Caco-2 (cell line): ENCODE results near the gene TRPT1. TPM values are rescaled to one million over a fixed set of nuclear protein-coding genes. Genes with fewer than 3 reads are reported as not detected.

Experiments
- BruUV-seq: library from RNA; stranded (reverse); fragments of 400-500 nt; replicated peaks from 2 replicates; lab custom pipeline; 2021; lab: Mats Ljungman, UMichigan
- CTCF ChIA-PET: fragments of 300-600 bp; sonication (Branson Sonifier 250); formaldehyde crosslinking; loops from one replicate; lab custom pipeline; 2022; ENCODE audit warnings: antibody characterized with exemption; lab: Charles Lee
- POLR2A ChIA-PET: fragments of 300-600 bp; sonication (Branson Sonifier 250); formaldehyde crosslinking; loops from one replicate; lab custom pipeline; 2022; ENCODE audit warnings: antibody characterized with exemption; lab: Charles Lee
- DNase-seq, 2 experiments: peaks; one replicate each; pipeline versions ENCODE4 v3.0.0 to v3.0.0-alpha.2; 2020 to 2022
- H3K27me3 ChIP-seq: replicated peaks from 2 replicates; pipeline ENCODE4 v1.6.0; 2011; ENCODE audit warnings: low read length; ENCODE audit not compliant: control insufficient read depth, insufficient read depth
- H3K36me3 ChIP-seq: 2 replicates; pipeline ENCODE4 v1.5.1; 2011; ENCODE audit warnings: low read length; ENCODE audit not compliant: control insufficient read depth, insufficient read depth
- H3K4me1 ChIP-seq: fragments of 250-450 bp; sonication (Bioruptor Pico); 2 replicates; pipeline ENCODE4 v1.5.1; 2020; ENCODE audit warnings: mild to moderate bottlenecking
- H3K4me3 ChIP-seq: 2 replicates; pipeline ENCODE4 v1.5.1; 2011; ENCODE audit warnings: low read depth, mild to moderate bottlenecking, control low read depth, low read length
- H3K9me3 ChIP-seq: fragments of 250-450 bp; sonication (Bioruptor Pico); 2 replicates; pipeline ENCODE4 v1.5.1; 2020; ENCODE audit warnings: mild to moderate bottlenecking, moderate library complexity
- H3K27ac Mint-ChIP-seq: one replicate; pipeline ENCODE4 v1.8.0; 2022; ENCODE audit warnings: mixed read lengths; ENCODE audit not compliant: unreplicated experiment
- H3K27me3 Mint-ChIP-seq: one replicate; pipeline ENCODE4 v1.8.0; 2022; ENCODE audit warnings: mixed read lengths; ENCODE audit not compliant: insufficient read depth, unreplicated experiment
- H3K36me3 Mint-ChIP-seq: one replicate; pipeline ENCODE4 v1.8.0; 2022; ENCODE audit warnings: mild to moderate bottlenecking, mixed read lengths; ENCODE audit not compliant: insufficient read depth, unreplicated experiment
- H3K4me1 Mint-ChIP-seq: one replicate; pipeline ENCODE4 v1.8.0; 2022; ENCODE audit warnings: low read depth, mixed read lengths; ENCODE audit not compliant: unreplicated experiment
- H3K4me3 Mint-ChIP-seq: one replicate; pipeline ENCODE4 v1.8.0; 2022; ENCODE audit warnings: mild to moderate bottlenecking, moderate library complexity, mixed read lengths; ENCODE audit not compliant: unreplicated experiment
- H3K9me3 Mint-ChIP-seq: one replicate; pipeline ENCODE4 v1.8.0; 2022; ENCODE audit warnings: mixed read lengths; ENCODE audit not compliant: unreplicated experiment
- CTCF ChIP-seq, 2 experiments: fragments of 200-600 bp in 1 of 2; IDR thresholded peaks; 1 replicate in 1 of 2; 2 replicates in 1 of 2; pipeline versions ENCODE4 v1.5.1 to v1.8.0; 2011 to 2022; ENCODE audit warnings: antibody characterized with exemption in 1 of 2, control low read depth in 1 of 2, inconsistent platforms in 1 of 2, low read depth in 1 of 2, low read length in 1 of 2, mild to moderate bottlenecking in 1 of 2, moderate library complexity in 1 of 2; ENCODE audit not compliant: insufficient read depth in 1 of 2, severe bottlenecking in 1 of 2, unreplicated experiment in 1 of 2
- intact Hi-C: fragments of 100-400 bp; cut with micrococcal nuclease; formaldehyde crosslinking; loops from one replicate; pipeline ENCODE4 v1.10.0; 2022; ENCODE audit not compliant: unreplicated experiment
- total RNA-seq: library from RNA; stranded (reverse); gene quantifications from 2 replicates; pipeline ENCODE4 v1.2.3, GENCODE V29; 2022

Gene TRPT1
- total RNA-seq, 1 experiment from 2014 or later = 32.1 TPM

- no peak for TF ChIP-seq CTCF (IDR thresholded peaks at IDR 0.05; ENCODE audit: insufficient read depth in 1 of 2, low read depth in 1 of 2, low read length in 1 of 2, severe bottlenecking in 1 of 2, unreplicated experiment in 1 of 2)
- DNase-seq = no peak
- no peak overlapping the region for H3K4me3 Mint-ChIP-seq
- Histone ChIP-seq H3K27me3 (no peaks in the 10 kb centered on the region), H3K9me3 (no peaks in the 10 kb centered on the region), H3K4me3 (no peak overlapping the region), H3K36me3 (peaks cover 4% of the 10 kb centered on the region), H3K4me1 (peaks cover 15% of the 10 kb centered on the region)
- BruUV-seq = no TSS peak
- H3K27ac Mint-ChIP-seq = no peak overlapping the region
- H3K36me3 Mint-ChIP-seq = peaks cover 83% of the 10 kb centered on the region
- ChIA-PET CTCF (interaction anchor here (0.6 to 0.8 kb wide), 2 partner anchors 14 to 1423 kb away, joined by 4 to 5 read pairs; no protein-coding TSS in a partner anchor), POLR2A (no interaction called here)
- intact Hi-C loops = no loop called here
- H3K4me1 Mint-ChIP-seq = peaks cover 17% of the 10 kb centered on the region
- no peaks in the 10 kb centered on the region for H3K9me3 Mint-ChIP-seq
- H3K27me3 Mint-ChIP-seq = no peaks in the 10 kb centered on the region
Observed at GRCh38 chr11:64265176-64266160, 39.5 kb upstream of the TRPT1 start.

- Histone ChIP-seq H3K4me1 (peaks cover 15% of the 10 kb centered on the region), H3K36me3 (peaks cover 4% of the 10 kb centered on the region), H3K27me3 (no peaks in the 10 kb centered on the region), H3K9me3 (no peaks in the 10 kb centered on the region), H3K4me3 (no peak overlapping the region)
- Mint-ChIP-seq H3K27ac (no peak overlapping the region), H3K27me3 (no peaks in the 10 kb centered on the region), H3K36me3 (peaks cover 83% of the 10 kb centered on the region), H3K9me3 (no peaks in the 10 kb centered on the region), H3K4me1 (peaks cover 23% of the 10 kb centered on the region), H3K4me3 (no peak overlapping the region)
- BruUV-seq = no TSS peak
- DNase-seq = no peak
- ChIA-PET CTCF (interaction anchor here (0.8 kb wide), 1 partner anchor 12 kb away, joined by 4 read pairs; no protein-coding TSS in a partner anchor), POLR2A (no interaction called here)
- intact Hi-C loops = no loop called here
- TF ChIP-seq CTCF (IDR thresholded peaks at IDR 0.05; ENCODE audit: insufficient read depth in 1 of 2, low read depth in 1 of 2, low read length in 1 of 2, severe bottlenecking in 1 of 2, unreplicated experiment in 1 of 2) = no peak
Observed at GRCh38 chr11:64264371-64264852, 38.4 kb upstream of the TRPT1 start.

- Mint-ChIP-seq H3K27ac (no peak overlapping the region), H3K4me3 (no peak overlapping the region), H3K27me3 (no peaks in the 10 kb centered on the region), H3K4me1 (peaks cover 21% of the 10 kb centered on the region), H3K9me3 (no peaks in the 10 kb centered on the region), H3K36me3 (peaks cover 83% of the 10 kb centered on the region)
- H3K36me3 ChIP-seq = peaks cover 4% of the 10 kb centered on the region
- no TSS peak for BruUV-seq
- ChIA-PET POLR2A (no interaction called here), CTCF (interaction anchor here (0.5 to 1.4 kb wide), 2 partner anchors 12 to 800 kb away, joined by 3 to 13 read pairs; no protein-coding TSS in a partner anchor)
- no peak for TF ChIP-seq CTCF (IDR thresholded peaks at IDR 0.05; ENCODE audit: insufficient read depth in 1 of 2, low read depth in 1 of 2, low read length in 1 of 2, severe bottlenecking in 1 of 2, unreplicated experiment in 1 of 2)
- H3K9me3 ChIP-seq = no peaks in the 10 kb centered on the region
- H3K4me1 ChIP-seq = peaks cover 13% of the 10 kb centered on the region
- no peak overlapping the region for H3K4me3 ChIP-seq
- intact Hi-C loops = no loop called here
- H3K27me3 ChIP-seq = no peaks in the 10 kb centered on the region
- no peak for DNase-seq
Observed at GRCh38 chr11:64263947-64264317, 37.9 kb upstream of the TRPT1 start.
